Endothelial cell of hepatic sinusoid (primary cell): Measurements from ENCODE around the gene PRKAR1B.

Experiments
- in situ Hi-C: cut with HindIII; loops from 2 replicates; pipeline ENCODE4 v1.10.0; 2017; ENCODE audit warnings: low sequenced_read_pairs

The PRKAR1B gene

DNA sequence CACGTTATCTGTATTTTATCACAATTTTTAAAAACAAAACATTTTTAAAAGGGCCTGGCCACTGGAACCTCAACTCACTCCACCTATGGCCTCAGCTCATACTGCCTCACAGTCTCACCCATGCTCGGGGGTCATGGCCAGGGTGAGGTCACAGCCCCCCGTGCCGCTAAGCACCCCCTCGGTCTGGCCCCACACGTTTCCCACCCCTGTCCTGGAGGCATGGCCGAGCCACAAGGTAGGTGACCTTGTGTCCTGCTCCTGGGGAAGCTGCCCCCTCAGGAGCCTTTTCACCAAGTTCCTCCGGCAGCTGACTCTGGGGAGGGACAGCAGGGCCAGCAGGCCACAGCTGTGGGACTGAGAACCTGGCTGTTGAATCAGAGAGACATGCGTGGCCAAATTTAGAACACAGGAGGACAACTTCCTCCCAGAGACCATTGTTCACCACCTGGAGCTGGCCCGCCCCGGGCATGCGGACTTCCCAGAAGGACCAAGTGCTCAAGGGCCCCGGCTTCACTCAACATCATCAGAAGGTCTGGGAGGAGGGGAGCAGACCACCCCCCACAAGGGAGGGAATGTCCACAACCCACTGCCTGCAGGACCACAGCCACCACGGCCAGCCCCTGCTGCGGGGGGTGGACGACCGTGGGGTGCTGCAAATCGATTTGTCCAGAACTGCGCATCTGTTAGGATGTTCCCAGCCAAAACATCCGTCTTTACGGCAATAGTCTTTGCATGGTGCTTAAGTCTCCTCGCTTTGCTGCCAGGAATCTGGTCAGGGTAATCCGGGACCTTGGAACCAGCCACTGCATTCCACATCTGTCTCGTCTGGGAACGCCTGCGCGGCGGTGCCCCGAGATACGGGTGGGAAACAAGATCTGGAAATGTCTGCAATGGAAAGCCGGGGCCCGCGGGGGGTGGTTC, 158.8 kb downstream of the PRKAR1B start:
- in situ Hi-C loops = no loop called here

DNA sequence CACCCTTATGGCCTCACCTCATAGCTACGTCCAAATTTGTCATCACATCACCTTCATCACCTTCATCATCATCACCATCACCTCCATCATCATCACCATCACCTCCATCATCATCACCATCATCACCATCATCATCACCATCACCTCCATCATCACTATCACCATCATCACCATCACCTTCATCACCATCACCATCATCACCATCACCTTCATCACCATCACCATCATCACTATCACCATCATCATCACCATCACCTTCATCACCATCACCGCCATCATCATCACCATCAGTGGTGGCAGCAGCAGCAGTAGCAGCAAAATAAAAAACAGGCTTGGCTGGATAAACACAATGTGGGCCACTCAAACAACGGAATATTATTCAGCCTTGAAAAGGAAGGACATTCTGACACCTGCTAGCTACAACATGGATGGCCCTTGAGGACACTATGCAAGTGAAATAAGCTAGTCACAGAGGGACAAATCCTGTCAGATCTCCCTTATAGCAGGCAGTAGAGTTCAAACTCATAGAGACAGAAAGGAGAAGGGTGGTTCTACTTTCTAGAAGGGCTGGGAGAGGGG, 159.7 kb downstream of the PRKAR1B start:
- in situ Hi-C loops = no loop called here

DNA sequence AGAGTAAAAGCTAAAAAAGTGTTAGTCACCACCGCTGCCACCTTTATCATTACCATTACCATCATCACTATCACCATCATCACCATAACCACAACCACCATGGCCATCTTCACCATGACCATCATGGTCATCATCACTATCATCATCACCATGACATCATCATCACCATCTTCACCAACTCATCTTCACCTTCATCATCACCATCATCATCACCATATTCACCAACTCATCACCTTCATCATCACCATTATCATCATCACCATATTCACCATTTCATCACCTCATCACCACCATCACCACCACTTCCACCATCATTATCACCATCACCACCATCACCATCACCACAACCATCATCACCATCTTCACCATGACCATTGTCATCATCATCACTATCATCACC, 161.0 kb downstream of the PRKAR1B start:
- in situ Hi-C loops = no loop called here

DNA sequence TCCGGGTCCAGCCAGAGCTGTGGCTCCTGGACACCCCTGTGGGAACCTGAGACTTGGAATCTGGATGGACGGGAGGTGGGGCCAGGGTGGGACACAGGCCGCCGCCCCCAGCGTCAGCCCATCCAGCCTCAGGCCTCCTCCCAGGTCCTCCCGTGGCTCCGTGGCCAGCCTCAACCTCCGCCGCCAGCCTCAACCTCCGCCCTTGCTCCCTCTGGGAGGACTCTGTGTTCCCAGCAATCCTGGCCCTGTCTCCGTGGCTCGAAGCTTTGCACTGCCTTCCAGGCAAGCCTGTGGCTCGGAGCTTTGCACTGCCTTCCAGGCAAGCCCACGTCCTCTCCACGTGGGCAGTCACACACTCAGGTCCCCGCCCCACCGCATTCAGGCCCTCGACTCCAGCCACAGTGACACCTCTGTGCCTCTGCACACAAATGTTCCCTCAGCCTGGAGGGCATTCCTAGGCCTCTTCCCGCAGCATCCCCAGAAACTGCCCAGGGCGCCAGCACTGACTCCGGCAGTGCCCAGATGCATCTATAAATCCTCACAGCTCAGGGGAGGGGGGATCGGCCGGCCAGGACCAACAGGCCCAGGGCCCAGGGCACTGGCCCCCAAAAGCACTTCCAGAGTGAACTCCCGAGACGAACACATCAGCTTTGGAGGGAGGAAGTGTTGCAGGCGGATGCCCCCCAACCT, 162.8 kb downstream of the PRKAR1B start:
- in situ Hi-C loops = no loop called here

DNA sequence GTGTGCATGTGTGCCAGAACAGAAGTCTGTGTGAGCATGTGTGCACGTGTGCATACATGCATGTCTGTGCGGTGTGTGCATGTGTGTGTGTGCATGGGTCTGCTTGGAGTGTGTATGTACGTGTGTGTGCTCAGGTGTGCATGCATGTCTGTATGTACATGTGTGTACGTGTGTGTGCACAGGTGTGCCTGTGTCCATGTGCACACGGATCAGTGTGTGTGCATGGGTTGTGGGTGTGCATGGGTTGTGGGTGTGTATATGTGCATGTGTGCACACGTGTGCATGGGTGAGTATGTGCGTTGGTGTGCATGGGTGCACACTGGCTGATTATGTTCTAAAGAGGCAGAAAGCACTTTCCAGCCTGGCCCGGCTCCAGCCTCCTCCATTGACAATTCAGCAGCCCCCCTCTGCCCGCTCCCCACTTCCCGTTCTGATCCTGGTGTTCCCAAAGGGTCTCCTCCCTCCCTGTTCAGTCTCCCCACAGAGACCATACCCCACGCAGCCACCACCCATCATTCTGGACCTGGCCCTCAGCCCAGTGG, 163.4 kb downstream of the PRKAR1B start:
- in situ Hi-C loops = no loop called here

DNA sequence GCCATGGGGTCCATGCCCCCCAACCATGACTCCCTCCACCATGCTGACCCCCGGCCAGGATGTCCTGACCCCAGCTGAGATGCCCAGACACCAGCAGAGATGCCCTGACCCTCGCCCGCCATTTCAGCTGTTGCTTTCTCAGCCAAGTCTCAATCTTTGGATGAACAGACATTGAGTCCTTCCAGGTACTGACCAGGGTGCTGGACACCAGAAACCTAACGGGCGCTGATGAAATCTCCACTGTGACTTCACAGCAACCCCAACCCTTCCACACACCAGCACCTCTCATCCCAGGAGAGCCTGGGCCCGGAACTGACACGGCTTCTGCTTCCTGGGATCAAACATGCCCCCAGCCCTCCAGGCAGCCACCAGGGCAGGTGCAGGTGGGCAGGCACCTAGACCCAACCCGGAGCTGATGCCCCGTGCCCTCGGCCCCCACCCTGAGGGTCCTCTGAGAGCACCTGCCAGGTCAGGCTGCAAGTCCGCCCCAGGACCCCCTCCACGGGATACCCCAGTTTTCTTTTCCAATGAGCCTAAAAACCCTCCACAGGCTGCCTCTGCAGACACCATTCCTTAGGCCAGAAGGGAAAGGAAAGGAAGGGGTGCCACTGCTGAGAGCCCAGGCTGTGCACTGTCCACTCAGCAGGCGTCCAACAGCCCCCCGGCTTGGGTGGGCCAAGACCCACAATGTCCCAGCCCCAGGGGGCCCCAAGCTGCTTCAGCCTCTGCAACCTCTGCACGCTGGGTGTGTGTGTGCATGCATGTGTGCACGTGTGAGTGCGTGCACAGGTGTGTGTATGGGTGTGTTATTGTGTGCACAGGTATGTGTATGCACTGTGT, 164.1 kb downstream of the PRKAR1B start:
- in situ Hi-C loops = no loop called here

DNA sequence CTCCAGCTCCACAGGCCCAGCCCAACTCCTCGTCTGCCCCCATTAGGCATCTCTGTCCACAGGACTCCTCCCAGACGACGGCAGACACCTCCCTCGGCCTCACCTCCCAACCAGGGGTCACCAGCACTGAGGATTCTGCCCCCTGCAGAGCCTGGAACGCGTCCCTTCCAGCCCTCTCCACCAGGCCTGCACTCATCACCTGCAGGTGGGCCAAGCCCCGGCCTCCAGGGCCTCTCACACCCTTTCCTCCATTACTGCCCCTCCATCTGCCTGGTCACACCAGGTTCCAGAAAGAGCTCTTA, 164.8 kb downstream of the PRKAR1B start:
- in situ Hi-C loops = no loop called here

DNA sequence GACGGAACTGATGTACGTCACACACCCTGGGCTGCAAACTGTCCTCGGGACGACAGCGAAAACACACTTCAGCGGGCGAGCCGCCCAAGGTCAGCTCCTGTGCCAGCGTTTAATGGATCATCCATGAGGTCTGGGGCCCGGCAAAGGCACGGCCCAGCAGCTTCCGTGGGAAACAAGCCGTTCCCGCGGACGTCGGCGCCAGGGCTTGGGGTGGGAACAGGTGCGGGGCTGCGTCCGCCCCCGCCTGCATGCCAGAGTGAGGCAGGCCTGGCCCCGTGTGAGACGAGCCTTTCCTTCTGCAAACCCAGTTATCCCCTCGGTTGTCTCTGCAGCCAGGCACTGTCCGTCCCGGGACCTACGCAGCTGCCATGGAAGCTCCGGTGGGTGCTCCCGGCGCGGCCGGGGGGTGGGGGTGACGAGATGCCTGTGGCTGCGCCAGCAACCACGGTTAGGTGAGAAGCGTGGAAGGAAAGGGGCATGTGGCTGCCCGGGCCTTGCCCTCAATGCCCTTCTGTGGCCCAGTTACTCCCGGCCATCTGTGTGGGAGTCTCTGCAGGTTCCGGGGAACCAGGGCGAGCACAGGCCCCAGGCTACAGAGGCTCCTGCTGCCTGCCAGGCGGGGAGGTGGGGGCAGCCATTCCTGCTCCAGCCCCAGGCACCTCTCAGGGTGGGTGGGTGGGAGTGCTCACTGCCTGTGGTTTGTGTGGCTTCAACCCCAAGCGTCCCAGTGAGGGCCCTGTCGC, 165.3 kb downstream of the PRKAR1B start:
- in situ Hi-C loops = no loop called here

DNA sequence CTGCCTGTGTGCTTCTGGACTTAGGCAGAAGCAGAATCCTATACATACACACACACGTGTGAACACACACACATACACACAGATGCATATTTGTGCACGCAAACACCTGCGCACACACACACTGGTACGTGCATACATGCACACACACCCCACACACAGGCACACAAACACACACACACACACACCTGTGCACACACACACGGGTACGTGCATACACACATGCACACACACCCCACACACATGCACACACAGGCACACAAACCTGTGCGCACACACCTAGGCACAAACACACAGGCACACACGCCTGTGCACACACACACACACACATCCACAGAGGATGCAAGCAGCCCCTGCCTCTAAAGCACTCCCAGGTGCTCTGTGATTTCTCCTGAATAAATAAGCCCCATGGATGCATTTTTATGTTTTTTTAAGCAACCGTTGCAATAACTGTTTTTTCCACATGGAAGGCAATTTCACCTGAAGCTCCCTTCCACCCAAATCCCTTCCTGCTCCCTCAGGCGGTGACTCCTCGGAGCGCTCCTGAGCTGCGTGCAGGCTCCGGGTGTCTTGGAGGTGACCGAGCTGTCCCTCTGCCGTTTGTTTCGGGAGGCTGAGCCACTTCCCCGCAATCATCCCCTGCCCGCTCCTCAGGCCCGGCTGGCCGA, 166.0 kb downstream of the PRKAR1B start:
- in situ Hi-C loops = no loop called here

DNA sequence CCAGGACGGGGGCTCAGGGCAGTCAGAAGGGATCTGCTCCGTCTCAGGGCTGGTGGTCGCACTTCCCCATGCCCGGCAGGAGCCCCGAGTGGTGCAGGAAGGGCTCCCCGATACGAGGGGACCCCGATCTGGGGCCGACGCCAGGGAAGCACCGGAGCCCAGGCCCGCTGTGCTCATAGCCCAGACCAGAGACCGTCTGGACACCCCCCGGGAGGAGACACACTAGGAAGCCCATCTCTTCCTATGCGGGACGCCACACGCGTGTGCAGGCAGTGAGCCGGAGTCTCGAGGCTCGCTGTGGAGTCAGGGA, 167.7 kb downstream of the PRKAR1B start:
- in situ Hi-C loops = loop anchor here (10.0 kb wide), 1 partner anchor 65 kb away; no protein-coding TSS in a partner anchor

DNA sequence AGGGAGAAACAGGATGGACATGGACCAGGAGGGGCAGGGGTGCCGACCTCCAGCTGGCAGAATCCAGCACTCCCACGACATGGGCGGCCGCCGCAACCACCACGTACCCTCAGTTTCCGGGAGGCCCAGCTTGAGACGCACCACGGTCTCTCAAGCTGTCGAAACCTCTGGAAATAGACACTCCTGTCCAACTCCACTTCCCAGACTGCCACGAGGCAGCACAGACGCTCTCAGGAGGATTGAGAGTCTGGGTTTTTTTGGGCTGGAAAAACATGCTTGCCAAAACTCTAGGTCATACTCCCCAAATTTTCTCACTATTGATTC, 169.6 kb downstream of the PRKAR1B start:
- in situ Hi-C loops = loop anchor here (10.0 kb wide), 1 partner anchor 63 kb away; no protein-coding TSS in a partner anchor

DNA sequence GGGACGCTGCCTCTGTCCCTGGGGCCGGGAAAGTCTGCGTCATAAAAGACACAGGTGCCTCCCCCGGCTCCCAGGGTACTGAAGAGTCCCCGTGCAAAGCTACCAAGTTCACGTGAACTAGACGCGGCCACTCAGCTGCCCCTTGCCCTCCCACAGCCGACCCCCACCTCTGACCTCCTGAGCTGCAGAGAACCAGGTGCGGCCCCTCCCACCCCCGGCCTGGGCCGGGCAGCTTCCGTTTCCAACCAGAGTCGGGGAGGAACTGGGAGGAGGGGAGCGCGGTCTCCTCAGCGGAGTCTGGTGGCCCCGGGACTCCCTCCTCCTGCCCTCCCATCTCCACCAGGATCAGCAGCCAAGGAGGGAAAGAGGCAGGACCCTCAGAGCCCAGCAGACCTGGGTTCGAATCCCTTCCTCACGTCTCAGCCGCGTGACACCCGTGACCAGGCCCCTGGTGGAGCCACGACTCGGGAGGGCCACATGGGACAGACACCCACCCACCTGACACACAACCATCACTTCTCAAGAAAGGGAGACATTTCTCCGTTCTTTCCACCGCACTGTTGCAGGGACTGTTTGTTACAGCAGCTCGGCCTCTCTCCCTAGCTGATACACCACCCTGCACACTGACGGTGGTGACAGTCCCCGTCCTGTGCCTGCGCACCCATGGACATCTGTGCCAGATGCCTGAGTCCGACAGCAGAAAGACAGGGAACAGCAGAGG, 170.1 kb downstream of the PRKAR1B start:
- in situ Hi-C loops = loop anchor here (10.0 kb wide), 1 partner anchor 62 kb away; no protein-coding TSS in a partner anchor

DNA sequence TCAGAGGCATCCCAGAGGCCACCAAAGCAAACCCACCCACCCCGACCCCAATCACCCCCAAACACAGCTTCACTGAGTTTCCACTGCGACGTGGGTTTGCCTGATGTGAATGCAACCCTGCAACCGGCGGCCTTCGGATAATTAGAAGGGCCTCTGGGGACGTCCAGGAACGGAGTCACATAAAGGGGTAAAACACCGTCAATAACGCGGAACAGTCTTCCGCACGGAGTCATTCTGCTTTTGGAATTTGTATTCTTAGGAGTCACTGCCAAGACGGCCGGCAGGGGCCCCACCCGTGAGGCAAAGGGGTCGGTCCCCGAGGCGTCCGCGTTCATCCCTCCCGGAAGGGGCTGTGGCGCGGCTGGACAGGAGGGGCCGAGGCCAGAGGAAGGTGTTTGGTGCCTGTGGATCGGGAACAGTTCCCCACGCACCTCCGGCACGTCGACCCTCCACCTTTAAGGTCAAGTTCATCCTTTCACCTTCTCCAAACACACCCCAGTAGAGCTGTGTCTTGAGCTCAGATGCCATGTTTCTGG, 170.7 kb downstream of the PRKAR1B start:
- in situ Hi-C loops = loop anchor here (10.0 kb wide), 1 partner anchor 62 kb away; no protein-coding TSS in a partner anchor

DNA sequence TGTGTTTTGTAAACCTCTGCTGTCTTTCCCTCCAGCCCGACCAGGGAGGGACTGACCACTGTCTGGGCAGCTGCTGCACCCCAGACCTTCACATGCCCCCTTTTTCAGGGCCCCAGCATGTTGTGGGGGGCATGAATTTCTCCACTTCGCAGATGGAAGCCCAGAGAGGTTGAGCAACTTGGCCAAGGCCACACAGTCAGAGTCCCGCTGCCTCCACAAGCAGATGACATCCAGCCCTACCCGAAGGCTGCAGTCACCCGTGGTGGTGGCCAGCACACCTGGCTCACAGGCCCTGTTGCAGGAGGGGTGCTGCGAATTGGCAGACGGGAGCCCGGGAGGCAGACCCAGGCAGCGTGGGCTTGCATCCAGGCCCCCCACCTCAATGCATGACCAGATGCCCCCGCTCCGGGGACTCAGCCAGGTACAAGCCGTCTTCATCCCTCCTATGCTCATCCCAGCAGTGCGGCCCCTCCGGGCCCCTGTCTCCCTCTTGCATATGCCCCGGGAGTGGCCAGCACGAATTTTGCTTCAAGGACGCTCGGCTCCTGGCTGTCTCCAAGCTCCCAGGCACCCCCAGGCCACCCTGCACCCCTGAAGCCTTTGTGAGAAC, 171.4 kb downstream of the PRKAR1B start:
- in situ Hi-C loops = loop anchor here (10.0 kb wide), 1 partner anchor 61 kb away; no protein-coding TSS in a partner anchor

DNA sequence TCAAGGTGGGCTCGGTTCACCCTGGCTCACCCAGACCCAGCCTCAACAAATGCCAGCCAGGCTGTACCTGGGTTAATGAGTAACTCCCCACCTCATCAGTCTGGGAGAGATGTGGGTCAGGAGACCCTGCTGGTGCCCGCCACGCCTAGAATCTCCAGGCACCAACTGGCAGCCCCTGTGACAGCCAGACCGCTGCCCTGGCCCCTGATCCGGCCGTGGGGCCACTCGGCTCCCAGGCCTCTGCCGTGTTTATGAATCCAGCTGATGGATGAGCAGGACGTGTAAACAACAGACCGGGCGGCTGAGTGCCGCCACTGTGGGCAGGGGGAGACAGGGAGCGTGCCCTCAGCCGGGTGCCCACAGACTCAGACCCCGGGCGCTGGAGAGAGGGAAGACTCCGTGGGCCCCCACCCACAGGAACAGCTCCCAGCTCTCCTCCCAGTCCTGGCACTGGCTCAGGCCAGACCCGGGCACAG, 173.4 kb downstream of the PRKAR1B start:
- in situ Hi-C loops = loop anchor here (10.0 kb wide), 1 partner anchor 59 kb away; no protein-coding TSS in a partner anchor

DNA sequence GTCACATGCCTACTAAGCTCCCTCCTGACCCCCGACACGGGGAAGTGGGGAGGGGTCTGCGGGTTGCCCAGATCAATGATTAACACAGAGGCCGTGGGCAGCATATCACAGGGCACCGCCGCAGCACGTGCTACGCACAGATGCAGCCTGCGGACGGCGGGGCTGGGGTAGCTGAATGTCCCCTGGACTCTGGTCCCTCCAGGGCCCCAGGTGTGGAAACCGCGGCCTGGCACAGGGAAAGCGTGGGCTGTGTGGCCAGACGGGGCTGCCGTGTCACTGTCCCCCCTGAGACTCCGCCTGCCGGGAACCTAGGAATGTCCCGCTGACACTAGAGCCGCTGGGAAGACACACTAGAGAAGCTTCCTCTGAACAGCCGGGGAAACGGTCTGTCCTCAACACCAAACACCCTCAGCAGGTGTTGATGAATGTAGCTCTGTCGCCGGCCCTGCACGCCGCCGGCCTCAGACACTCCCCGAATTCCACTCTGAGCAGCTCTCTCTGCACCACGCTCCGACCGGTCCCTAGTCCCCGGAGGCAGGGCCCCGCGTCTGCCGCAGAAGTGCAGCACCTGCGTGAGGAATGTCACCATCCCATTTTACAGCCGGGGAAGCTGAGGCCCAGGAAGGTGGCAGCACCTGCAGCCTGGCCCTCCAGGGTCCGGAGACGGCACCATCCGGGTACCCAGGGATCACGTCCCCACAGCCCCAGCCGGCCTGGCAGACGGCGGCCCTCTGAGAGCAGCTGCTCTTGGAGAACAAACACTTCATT, 174.0 kb downstream of the PRKAR1B start:
- in situ Hi-C loops = loop anchor here (10.0 kb wide), 1 partner anchor 58 kb away; no protein-coding TSS in a partner anchor
